Measurements from ENCODE around the gene KRT80.

Gene KRT80

DNA sequence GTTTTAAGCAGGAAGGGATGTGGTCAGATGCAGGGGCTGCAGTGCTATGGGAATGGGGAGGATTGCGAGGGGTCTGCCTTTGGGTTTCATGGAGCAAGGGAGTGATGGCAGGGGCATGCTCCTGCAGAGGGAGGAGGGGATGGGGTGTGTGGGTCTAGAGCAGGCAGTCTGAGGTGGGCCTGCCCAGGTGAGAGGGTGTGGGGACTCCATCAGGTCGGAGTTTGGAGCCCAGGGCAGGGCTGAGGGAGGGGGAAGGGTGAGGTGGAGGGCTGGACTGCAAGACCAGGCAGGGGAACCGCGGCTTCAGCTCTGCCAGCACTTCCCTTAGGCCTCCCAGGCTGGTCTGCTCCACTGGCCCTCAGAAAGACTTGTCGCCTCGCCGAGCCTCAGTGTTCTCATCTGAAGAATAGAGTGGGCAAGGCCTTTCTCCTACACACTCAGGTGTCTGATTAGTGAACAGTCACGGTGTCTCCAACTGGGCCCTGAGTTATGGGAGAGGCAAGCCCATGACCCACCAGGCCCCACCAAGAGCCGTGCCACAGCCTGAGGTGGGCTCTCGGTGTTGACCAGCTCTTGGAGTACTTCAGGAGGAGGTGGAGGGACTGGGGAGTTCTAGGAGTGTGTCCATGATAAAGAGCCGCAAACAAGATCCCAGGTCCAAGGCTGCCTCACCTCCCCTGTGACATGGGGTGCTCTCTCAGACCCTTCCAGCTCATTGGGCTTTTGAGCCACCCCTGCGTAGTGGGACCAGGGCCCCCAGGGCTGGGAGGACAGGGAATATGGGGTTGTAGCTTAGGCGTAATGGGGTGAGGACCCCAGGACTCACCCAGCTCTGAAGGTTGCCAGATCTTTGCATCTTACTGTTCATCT, 20.1 kb upstream of the KRT80 start:
- DNase-seq (ENCODE audit: low read depth in 3 of 3, low spot score in 1 of 3) = no peak

DNA sequence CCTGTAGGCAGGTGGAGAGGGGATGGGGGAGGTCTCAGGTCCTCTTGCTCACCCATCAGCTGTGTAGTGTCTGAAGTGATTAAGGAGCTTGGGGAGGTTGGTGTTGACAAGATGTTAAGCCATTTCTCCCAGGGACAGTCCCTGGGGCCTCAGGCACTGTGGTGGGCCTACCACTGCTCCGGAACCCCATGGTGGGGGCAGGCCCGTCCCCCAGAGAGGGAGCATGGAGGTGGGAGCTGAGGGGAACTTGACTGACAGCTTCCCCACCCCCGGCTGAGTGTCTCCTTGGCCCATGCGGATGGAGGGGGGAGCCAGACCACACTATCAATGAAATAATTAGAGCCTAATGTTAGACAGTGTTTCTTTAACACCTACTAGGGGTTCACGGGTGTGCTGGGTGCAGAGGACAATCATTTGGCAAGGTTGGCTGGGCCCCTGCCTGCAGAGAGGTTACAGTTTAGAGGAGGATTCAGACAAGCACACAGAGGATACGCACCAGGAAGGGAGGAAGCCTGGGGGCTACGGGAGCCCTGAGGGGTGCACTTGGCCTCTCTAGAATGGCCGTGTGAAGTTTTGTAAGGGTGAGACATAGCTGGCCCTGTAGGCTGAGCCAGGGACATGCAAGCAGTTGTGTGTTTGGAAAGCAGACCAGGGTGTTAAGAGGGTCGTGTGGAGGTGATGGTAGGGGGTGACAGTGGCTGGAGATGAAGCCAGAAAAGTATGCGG, 19.3 kb upstream of the KRT80 start:
- DNase-seq (ENCODE audit: low read depth in 3 of 3, low spot score in 1 of 3) = no peak

DNA sequence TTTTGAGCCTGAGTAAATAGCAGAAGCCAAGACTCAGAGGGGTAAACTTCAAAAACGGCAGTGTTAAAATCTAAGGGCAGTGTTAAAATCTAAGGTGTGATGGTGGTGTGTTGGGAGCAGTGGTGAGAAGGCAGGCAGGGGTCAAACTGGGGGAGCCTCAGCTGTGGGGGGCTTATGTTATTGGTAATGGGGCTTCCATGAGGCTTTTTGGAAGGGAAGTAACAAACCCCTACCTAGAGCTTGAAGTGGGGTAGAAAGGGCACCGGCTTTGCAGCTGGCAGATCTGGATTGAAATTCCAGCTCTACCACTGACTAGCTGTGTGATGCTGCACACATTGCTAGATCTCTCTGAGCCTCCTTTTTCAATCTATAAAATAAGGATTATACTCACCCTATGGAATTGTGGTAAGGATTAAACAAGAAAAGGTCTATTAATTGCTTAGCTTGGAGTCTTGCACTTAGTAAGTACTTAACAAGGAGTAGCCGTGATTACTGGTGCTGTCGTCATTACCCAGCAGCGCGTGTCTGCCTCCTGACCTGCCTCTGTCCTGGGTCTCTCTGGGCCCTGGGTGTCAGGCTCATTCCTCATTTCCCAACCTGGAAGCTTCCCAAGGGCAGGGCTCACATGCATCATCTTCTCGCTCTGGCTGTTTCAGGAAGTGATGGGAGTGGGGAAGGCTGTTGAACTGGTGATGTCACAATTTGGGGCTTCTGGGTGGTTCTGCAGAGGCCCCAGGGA, 18.5 kb upstream of the KRT80 start:
- DNase-seq (ENCODE audit: low read depth in 3 of 3, low spot score in 1 of 3) = no peak

DNA sequence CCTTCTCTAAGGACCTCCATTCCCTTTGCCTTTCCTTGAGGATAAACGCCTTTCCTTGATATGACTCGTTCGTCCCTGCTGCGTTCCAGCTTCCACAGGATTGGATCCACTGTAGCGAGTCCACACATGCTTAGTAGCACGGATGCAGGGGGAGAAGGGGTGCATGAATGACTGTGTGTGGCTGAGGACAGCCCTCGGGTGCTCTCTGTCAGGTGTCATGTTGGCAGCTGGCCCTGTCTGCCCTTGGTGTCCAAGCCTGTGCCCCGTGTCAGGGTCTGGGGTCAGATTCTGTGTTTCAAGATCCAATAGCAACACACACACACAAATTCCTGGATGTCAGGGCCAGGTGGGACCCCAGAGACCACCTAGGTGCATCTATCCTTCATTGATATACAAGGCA, 17.5 kb upstream of the KRT80 start:
- DNase-seq (ENCODE audit: low read depth in 3 of 3, low spot score in 1 of 3) = no peak

- DNase-seq (ENCODE audit: low read depth in 3 of 3, low spot score in 1 of 3) = no peak
These were observed 16.8 kb upstream of the KRT80 start for GRCh38 chr12:52208424-52209165.

DNA sequence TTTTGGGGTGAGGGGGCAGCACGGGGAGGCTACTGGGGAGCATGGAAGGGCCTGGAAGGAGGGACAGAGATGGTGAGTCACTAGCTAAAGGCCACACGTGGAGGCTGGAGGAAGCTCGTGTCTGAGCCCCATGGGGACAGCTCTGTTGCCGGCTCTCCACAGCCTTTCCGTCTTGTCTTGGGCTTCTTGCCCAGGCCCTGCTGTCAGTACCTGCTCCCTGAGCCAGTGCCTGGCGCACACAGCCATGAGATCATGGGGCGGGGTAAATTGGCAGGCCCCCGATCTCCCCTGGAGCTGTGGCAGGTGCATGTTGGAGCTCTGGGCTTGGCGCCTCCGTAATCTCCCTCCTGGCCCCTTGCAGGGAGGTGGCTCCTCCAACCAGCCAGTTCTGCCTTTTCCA, 16.1 kb upstream of the KRT80 start:
- DNase-seq (ENCODE audit: low read depth in 3 of 3, low spot score in 1 of 3) = no peak

DNA sequence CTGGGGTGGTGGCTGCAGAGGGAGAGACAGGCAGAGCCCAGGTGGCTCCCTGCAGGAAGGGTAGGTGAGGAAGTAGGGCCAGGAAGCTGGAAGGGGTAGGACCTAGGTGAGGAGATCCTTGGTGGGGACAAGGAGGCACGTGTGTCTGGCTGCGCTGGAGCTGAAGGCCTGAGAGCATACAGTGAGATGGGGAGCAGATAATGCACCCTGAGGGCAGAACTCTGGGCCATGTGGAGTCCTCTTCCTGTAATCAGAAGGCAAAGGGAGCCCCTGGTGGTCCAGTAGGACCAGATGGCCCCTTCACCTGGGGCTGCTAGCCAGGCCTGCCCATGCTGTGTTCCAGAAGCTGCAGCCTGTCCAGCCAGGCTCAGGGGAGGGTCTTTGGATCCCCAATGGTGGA, 15.3 kb upstream of the KRT80 start:
- DNase-seq (ENCODE audit: low read depth in 3 of 3, low spot score in 1 of 3) = no peak

DNA sequence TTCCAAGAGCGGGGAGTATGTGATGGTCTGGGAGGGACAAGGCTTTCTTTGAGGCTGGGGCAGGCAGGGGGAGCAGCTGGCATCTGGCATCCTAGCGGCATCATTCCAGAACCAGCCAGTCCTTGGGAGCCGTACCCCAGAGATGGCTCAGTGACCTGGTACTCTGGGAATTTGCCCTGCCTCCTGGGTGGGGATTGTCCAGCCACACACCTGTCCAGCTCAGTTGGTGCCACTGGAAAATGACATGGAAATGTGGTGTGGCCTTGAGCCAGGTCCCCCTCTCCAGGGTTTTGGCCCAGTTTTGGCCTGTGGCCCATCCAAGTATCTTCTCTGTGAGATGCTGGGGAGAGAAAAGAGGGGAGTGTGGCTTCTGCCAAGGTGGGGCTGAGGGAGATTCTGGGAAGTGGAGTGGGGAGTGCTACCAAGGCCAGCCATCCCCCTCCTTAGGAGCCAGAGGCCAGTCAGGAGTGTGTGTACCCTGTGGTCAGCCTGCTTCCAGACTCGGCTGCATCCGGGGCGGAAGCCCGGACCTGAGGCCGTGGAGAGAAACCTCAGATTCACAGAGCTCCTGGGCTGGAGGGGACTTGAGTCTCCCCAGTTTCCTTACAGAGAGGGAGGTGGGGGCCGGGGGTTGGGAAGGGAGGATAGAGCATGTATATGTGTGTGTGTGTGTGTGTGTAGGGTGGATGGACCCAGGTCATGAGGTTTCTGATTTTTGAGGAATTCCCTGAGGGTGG, 14.7 kb upstream of the KRT80 start:
- no peak for DNase-seq (ENCODE audit: low read depth in 3 of 3, low spot score in 1 of 3)

DNA sequence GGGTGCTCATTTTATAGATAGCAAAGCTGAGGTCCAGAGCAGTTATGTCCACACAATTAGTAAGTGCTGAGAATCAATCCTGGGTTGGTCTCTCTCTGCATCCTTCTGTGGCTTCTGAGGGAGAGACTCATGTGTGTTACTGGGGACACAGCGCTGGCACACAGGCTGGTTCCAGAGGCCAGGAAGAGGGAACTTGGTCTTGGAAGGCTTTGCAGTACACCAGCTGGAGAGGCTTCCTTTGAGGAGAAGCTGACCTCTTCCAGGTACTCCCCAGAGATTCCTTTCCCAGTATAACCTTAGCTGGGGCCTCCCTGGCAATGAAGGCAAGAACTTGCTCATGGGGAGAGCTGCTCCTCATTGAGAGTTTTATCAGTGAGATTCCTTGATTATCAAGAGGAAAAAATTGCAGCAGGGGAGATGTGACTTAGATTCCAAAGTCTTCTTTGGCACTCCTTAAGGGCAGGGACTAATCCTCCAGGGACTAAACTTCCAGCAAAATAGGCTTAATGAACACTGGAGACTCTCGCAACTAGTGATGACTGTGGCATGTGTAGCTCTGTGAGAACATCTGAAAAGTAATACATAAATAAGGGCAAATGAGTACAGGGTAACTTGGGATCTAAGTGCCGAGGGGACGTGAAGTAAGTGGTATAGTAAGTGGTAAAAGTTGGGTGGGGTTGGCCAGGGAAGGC, 13.9 kb upstream of the KRT80 start:
- no peak for DNase-seq (ENCODE audit: low read depth in 3 of 3, low spot score in 1 of 3)

GRCh38 chr12:52204931-52205505, 13.2 kb upstream of the KRT80 start:
- no peak for DNase-seq (ENCODE audit: low read depth in 3 of 3, low spot score in 1 of 3)

DNA sequence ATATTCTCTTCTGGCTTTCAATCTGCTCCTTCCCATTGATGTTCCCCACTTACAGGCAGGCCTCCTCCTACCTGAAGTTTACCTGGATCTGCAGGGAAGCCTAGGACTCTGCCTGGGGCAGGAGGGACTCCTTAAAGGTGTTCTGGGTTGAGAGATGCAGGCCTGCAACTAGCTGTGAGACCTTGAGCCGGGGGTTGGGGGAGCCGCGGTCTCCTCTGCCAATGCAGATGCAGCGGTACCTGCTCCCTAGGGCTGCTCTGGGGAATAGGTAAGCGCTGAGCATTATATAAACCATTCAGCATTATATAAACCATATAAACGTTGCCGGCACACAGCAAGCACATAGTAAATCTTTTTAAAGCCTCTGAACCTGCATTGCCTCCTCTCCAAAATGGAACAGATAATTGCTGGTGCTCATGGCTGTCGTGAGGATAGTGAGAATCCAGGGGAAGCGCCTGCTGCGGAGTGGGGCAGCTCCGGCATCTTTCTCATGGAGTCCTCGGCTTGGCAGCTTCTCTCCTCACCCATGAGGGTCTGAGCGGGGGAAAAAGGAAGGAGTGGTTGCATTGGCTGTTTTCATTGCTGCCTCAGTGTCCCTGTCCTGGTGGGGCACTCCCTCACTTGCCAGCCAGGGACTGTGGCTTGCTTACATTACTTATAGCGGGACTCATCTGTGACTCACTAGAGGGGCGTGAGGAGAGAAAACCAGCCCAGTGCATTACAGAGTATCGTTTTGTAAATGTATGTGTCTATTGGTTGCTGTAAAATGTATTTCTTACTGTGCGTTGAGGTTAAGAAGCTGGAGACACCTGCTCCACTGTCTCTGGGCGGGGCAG, 12.5 kb upstream of the KRT80 start:
- DNase-seq (ENCODE audit: low read depth in 3 of 3, low spot score in 1 of 3) = no peak

DNA sequence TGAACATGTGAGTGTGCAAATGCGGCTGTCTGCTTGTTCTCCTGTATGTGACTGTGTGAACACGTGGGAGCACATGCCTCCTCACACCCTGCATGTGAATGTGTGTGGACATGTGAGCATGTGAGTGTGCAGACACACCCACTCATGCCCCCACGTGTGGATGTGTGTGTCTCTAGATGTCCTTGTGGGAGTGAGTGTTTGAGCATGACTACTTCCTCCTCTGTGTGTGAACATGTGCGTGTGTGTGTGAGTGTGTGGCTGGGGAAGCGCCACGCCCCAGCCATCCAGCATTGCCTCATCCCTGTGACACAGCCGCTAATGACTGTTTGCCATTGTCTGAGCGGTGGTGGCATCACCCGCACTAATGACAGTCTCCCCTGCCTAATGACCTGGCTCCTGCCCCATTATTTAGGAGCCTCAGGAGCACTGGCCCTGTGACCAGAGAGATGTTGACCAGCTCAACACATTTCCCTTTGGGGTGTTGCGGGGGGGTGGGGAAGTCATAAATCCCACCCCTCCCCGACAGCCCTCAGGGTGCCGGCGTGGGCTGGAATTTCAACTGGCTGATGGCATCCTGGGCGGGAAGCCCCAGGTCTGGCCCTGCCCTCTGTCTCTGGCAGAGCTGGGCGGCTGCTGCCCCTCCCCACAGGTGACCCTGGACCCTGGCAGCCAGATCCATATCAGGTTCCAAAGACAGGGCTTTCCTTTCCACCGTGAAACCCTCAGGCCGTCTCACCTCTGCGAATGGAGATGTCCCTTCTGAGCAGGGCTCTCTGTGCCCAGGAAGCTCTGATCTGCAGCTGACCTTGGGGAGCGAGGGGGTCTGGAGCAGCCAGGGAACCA, 11.5 kb upstream of the KRT80 start:
- no peak for DNase-seq (ENCODE audit: low read depth in 3 of 3, low spot score in 1 of 3)

DNA sequence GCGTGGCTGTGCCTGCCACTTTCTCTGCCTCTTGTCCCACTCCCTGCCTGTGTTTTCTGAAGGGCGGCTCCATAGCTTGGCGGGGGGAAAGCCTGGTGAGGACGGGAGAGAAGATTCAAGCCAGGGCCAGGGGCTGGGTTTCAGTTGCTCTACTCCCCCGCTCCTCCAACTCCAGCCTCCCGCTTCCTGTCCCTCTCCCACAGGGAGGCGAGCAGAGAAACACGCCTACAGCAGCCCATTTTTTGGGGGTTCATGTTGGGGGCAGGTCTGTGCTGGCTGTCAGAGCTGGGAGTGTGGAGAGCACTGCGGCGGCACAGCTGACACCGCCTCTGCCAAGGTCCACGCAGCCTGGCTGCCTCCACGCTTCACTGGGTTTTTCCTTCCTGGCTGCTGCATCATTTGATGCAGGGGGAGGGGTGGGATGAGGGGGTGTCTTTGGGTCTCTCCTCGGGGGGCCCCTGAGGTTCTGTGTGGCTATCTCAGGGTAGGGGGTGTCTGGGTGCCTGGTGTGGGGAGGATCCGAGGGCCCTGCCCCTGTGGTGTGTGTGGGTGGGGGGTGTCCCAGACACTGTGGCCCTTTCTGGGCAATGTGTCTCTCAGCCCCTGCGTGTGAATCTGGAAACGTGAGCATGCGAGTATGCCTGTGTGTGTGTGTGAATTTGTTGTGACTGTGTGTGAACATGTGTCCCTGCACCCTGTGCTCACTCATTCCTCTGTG, 10.7 kb upstream of the KRT80 start:
- no peak for DNase-seq (ENCODE audit: low read depth in 3 of 3, low spot score in 1 of 3)

- DNase-seq (ENCODE audit: low read depth in 3 of 3, low spot score in 1 of 3) = no peak
These were observed 9.6 kb upstream of the KRT80 start for GRCh38 chr12:52201451-52201839.

GRCh38 chr12:52200781-52201450, 9.1 kb upstream of the KRT80 start:
- no peak for DNase-seq (ENCODE audit: low read depth in 3 of 3, low spot score in 1 of 3)

- DNase-seq (ENCODE audit: low read depth in 3 of 3, low spot score in 1 of 3) = no peak
These were observed 8.4 kb upstream of the KRT80 start for GRCh38 chr12:52200086-52200780.
